K562 (cell line): ENCODE measurements around the gene PPP4R1. TPM values are rescaled to one million over a fixed set of nuclear protein-coding genes. Genes with fewer than 3 reads are reported as not detected.

ENCODE experiments used
- ATAC-seq: fragments of 200-7000 bp; cut with Tn5 transposase; 3 replicates; pipeline ENCODE4 v1.9.1; 2020; ENCODE audit warnings: moderate library complexity
- BruUV-seq: library from RNA; stranded (reverse); fragments of 400-500 nt; replicated peaks from 2 replicates; lab custom pipeline; 2021; lab: Mats Ljungman, UMichigan
- CTCF ChIA-PET: fragments of 300-600 bp; formaldehyde crosslinking; extraction: SDS; loops from one replicate; lab custom pipeline; 2021; ENCODE audit warnings: low intra/inter-chr PET ratio; lab: Yijun Ruan, JAX
- POLR2A ChIA-PET: fragments of 300-600, 350-650 bp; sonication (Branson Sonifier 250); formaldehyde crosslinking; extraction: SDS; loops from one replicate; lab custom pipeline; 2021; ENCODE audit warnings: antibody characterized with exemption, inconsistent platforms; lab: Yijun Ruan, JAX
- DNase-seq, 4 experiments: peaks; one replicate each; pipeline versions ENCODE4 v3.0.0 to v3.0.0-alpha.2; 2011 to 2018; ENCODE audit warnings: low spot score in 3 of 4, mixed read lengths in 3 of 4; ENCODE audit errors: extremely low read depth in 1 of 4
- FAIRE-seq: peaks from 2 replicates; lab custom pipeline; 2011; peaks lifted over from hg19 to GRCh38; lab: Jason Lieb, UNC
- H2AFZ ChIP-seq: 2 replicates; pipeline ENCODE4 v1.6.0; 2011; ENCODE audit warnings: low read depth, low read length, control low read depth, inconsistent platforms
- H3K27ac ChIP-seq: fragments of 200-600 bp; 3 replicates; pipeline ENCODE4 v1.8.0; 2011; ENCODE audit warnings: low read depth, mild to moderate bottlenecking, control low read depth, inconsistent platforms, low read length, moderate library complexity, mixed read lengths; ENCODE audit errors: extremely low read depth
- H3K27me3 ChIP-seq, 2 experiments: fragments of 300-600 bp in 1 of 2; 2 replicates in 1 of 2; 3 replicates in 1 of 2; pipeline versions ENCODE4 v1.6.0 to v1.8.0; 2011; ENCODE audit warnings: inconsistent platforms in 2 of 2, low read length in 2 of 2, mild to moderate bottlenecking in 1 of 2, mixed read lengths in 1 of 2, moderate library complexity in 1 of 2; ENCODE audit not compliant: control insufficient read depth in 2 of 2, insufficient read depth in 2 of 2
- H3K36me3 ChIP-seq: fragments of 300-600 bp; 3 replicates; pipeline ENCODE4 v1.8.0; 2011; ENCODE audit warnings: mild to moderate bottlenecking, low read length, inconsistent platforms; ENCODE audit not compliant: control insufficient read depth, insufficient read depth
- H3K4me1 ChIP-seq, 2 experiments: fragments of 200-600 bp in 1 of 2; replicated peaks in 1 of 2; 2 replicates in 1 of 2; 3 replicates in 1 of 2; pipeline versions ENCODE4 v1.5.1 to v1.8.0; 2011; ENCODE audit warnings: inconsistent platforms in 2 of 2, low read length in 2 of 2, mild to moderate bottlenecking in 1 of 2, mixed read lengths in 1 of 2, moderate library complexity in 1 of 2; ENCODE audit not compliant: control insufficient read depth in 2 of 2, insufficient read depth in 2 of 2
- H3K4me2 ChIP-seq: 2 replicates; pipeline ENCODE4 v1.6.1; 2011; ENCODE audit warnings: low read length, control low read depth, inconsistent platforms, mixed read lengths; ENCODE audit not compliant: insufficient read depth
- H3K4me3 ChIP-seq: fragments of 200-600 bp; sonication (generic), shearing (Covaris generic); 2 replicates; pipeline ENCODE4 v1.5.1; 2016; ENCODE audit warnings: control low read depth, inconsistent platforms
- H3K79me2 ChIP-seq: fragments of 200-600 bp; 3 replicates; pipeline ENCODE4 v1.8.0; 2011; ENCODE audit warnings: low read length, inconsistent platforms; ENCODE audit not compliant: control insufficient read depth, insufficient read depth
- H3K9ac ChIP-seq, 2 experiments: 2 replicates each; pipeline versions ENCODE4 v1.6.0 to v1.6.1; 2011; ENCODE audit warnings: low read depth in 2 of 2, low read length in 2 of 2, control low read depth in 1 of 2, inconsistent platforms in 1 of 2, mild to moderate bottlenecking in 1 of 2, mixed read lengths in 1 of 2; ENCODE audit not compliant: insufficient read depth in 1 of 2
- H3K9me1 ChIP-seq: one replicate; pipeline ENCODE4 v1.6.0; 2011; ENCODE audit warnings: inconsistent platforms, mild to moderate bottlenecking, low read length, moderate library complexity; ENCODE audit not compliant: control insufficient read depth, insufficient read depth
- H3K9me3 ChIP-seq: replicated peaks from 2 replicates; pipeline ENCODE4 v1.5.1; 2011; ENCODE audit warnings: low read depth, low read length, inconsistent platforms; ENCODE audit not compliant: control insufficient read depth, insufficient read depth
- H4K20me1 ChIP-seq: replicated peaks from 2 replicates; pipeline ENCODE4 v1.6.1; 2011; ENCODE audit warnings: low read length, inconsistent platforms, mixed read lengths; ENCODE audit not compliant: control insufficient read depth, insufficient read depth
- AFF1 ChIP-seq, 2 experiments: fragments of 450-650 bp; IDR thresholded peaks; 2 replicates each; pipeline ENCODE4 v1.6.1; 2018; ENCODE audit warnings: mild to moderate bottlenecking in 2 of 2, low read depth in 1 of 2; ENCODE audit not compliant: partially characterized antibody in 2 of 2
- ARID2 ChIP-seq: fragments of 450-650 bp; IDR thresholded peaks from 2 replicates; pipeline ENCODE4 v1.6.1; 2017; ENCODE audit warnings: antibody characterized with exemption, mild to moderate bottlenecking
- C11orf30 ChIP-seq: fragments of 450-650 bp; IDR thresholded peaks from 2 replicates; pipeline ENCODE4 v1.6.1; 2016; ENCODE audit warnings: low read depth, mild to moderate bottlenecking
- CREB3 ChIP-seq: fragments of 450-650 bp; conservative IDR thresholded peaks from 2 replicates; pipeline ENCODE4 v1.6.1; 2016; ENCODE audit warnings: missing genetic modification characterization, low read depth, mild to moderate bottlenecking, missing compliant biosample characterization, moderate library complexity
- HNRNPL ChIP-seq: fragments of 200-400 bp; formaldehyde crosslinking; IDR thresholded peaks from 2 replicates; pipeline ENCODE4 v1.6.1; 2017; ENCODE audit warnings: low read depth, mild to moderate bottlenecking, low read length
- KLF6 ChIP-seq: fragments of 250-450 bp; sonication (Bioruptor Pico); IDR thresholded peaks from 2 replicates; pipeline ENCODE4 v1.4.0; 2020; ENCODE audit warnings: mild to moderate bottlenecking, moderate library complexity, borderline replicate concordance
- NFATC3 ChIP-seq: fragments of 450-650 bp; IDR thresholded peaks from 2 replicates; pipeline ENCODE4 v1.6.1; 2017; ENCODE audit warnings: mild to moderate bottlenecking
- PYGO2 ChIP-seq: fragments of 450-650 bp; IDR thresholded peaks from 2 replicates; pipeline ENCODE4 v1.6.1; 2016; ENCODE audit warnings: mild to moderate bottlenecking, missing genetic modification characterization, moderate library complexity, missing compliant biosample characterization
- SIN3B ChIP-seq: fragments of 450-650 bp; IDR thresholded peaks from 2 replicates; pipeline ENCODE4 v1.6.1; 2017; ENCODE audit warnings: low read depth, mild to moderate bottlenecking, moderate library complexity
- SPI1 ChIP-seq: IDR thresholded peaks from 2 replicates; pipeline ENCODE4 v1.6.1; 2011; ENCODE audit warnings: low read depth, low read length, control low read depth, borderline replicate concordance
- XRCC4 ChIP-seq: IDR thresholded peaks from one replicate; pipeline ENCODE4 v1.6.1; 2011; ENCODE audit not compliant: insufficient read depth, insufficient read length; ENCODE audit errors: extremely low read depth
- ZBTB1 ChIP-seq: sonication (generic); formaldehyde crosslinking; IDR thresholded peaks from 2 replicates; pipeline ENCODE4 v1.8.1; 2023; ENCODE audit warnings: missing genetic modification reagents, low read depth, mild to moderate bottlenecking, borderline replicate concordance
- ZNF217 ChIP-seq: sonication (generic); formaldehyde crosslinking; IDR thresholded peaks from 2 replicates; pipeline ENCODE4 v1.8.0; 2022; ENCODE audit warnings: mild to moderate bottlenecking, missing genetic modification reagents
- WGBS: fragments of 100-300 bp; shearing (Covaris generic); methylation state at CpG from one replicate; pipeline ENCODE4 v1.1.6; 2016; ENCODE audit warnings: low coverage, mixed read lengths; ENCODE audit not compliant: insufficient coverage; ENCODE audit errors: missing lambda C conversion rate; 5-methylcytosine and 5-hydroxymethylcytosine counted together
- in situ Hi-C: fragments of 300-500 bp; cut with MboI; formaldehyde crosslinking; loops from 4 replicates; pipeline ENCODE4 v1.15.0; 2018; ENCODE audit warnings: inconsistent platforms, mixed read lengths
- intact Hi-C: fragments of 100-400 bp; cut with micrococcal nuclease; formaldehyde crosslinking; loops from 2 replicates; pipeline ENCODE4 v1.14.2; 2022
- polyA plus RNA-seq, 8 experiments: library from polyadenylated mRNA; depleted of rRNA in 4 of 8; stranded (reverse) in 5 of 8; unstranded in 3 of 8; fragments of >200 nt; fragmentation: Nextera tagmentation in 2 of 8; fragmentation: Illumina TruSeq in 1 of 8; extraction: Ambion mirVana in 2 of 8; extraction: Trizol in 1 of 8; gene quantifications; 2 replicates each; pipeline versions ENCODE4 v1.2.1 to v1.2.3, GENCODE V29; 2011 to 2014; ENCODE audit warnings: inconsistent platforms in 1 of 8, missing spikeins in 1 of 8
- total RNA-seq, 7 experiments: library from RNA; depleted of rRNA in 6 of 7; stranded (reverse); fragments of >200 nt in 6 of 7; fragmentation: Illumina TruSeq in 2 of 7; extraction: Trizol in 2 of 7; gene quantifications; 2 replicates each; pipeline versions ENCODE4 v1.2.1 to v1.2.3, GENCODE V29; 2011 to 2021; ENCODE audit warnings: low replicate concordance in 1 of 7

PPP4R1 gene
- total and polyA plus RNA-seq, 9 of the 15 experiments (the other 6 are each of a cell fraction or from before 2014, with no cell fraction given): 23.5 to 136 (median 84.5) TPM

GRCh38 chr18:9563331-9563730 is 51.0 kb downstream of the PPP4R1 start:
- H3K27me3 ChIP-seq: no peaks in the 10 kb centered on the region
- no peaks in the 10 kb centered on the region for H3K9me3 ChIP-seq
- in situ Hi-C loops: no loop called here
- no peaks in the 10 kb centered on the region for H3K9me1 ChIP-seq
- no peaks in the 10 kb centered on the region for H3K4me1 ChIP-seq
- TF ChIP-seq CREB3 (tag): no peak
- TF ChIP-seq PYGO2 (tag): no peak
- no peak for TF ChIP-seq SPI1
- no peak for TF ChIP-seq AFF1 (IDR thresholded peaks at IDR 0.05; ENCODE audit: low read depth in 1 of 2, partially characterized antibody in 2 of 2)
- no peak for TF ChIP-seq HNRNPL
- TF ChIP-seq ARID2: no peak
- TF ChIP-seq ZNF217: no peak
- no peak for TF ChIP-seq XRCC4
- no peak for TF ChIP-seq NFATC3
- TF ChIP-seq ZBTB1 (CRISPR knock-in tag): no peak
- TF ChIP-seq SIN3B: no peak
- TF ChIP-seq C11orf30: no peak
- no peak for TF ChIP-seq KLF6 (CRISPR knock-in tag)
- TF ChIP-seq, all 486 proteins: peak for 0
- H3K4me2 ChIP-seq: no peak overlapping the region
- no peak overlapping the region for H2AFZ ChIP-seq
- H4K20me1 ChIP-seq: no peaks in the 10 kb centered on the region
- intact Hi-C loops: no loop called here
- H3K4me3 ChIP-seq: no peak overlapping the region
- no peak for DNase-seq
- no peak for ATAC-seq
- H3K79me2 ChIP-seq: no peaks in the 10 kb centered on the region
- H3K36me3 ChIP-seq: peaks cover 86% of the 10 kb centered on the region
- no peak overlapping the region for H3K27ac ChIP-seq
- ChIA-PET POLR2A (interaction anchor here (0.6 to 2.3 kb wide), 5 partner anchors 12 to 58 kb away, joined by 3 to 6 read pairs (median 3); no protein-coding TSS in a partner anchor), CTCF (interaction anchor here (0.5 kb wide), 1 partner anchor 97 kb away, joined by 3 read pairs; no protein-coding TSS in a partner anchor)
- BruUV-seq: no TSS peak
- no peak for FAIRE-seq
- H3K9ac ChIP-seq: no peak overlapping the region
- 99% methylated on average over 4 of the region's 4 CpGs for WGBS
